Measurements from ENCODE around the gene SRBD1.

GRCh38 chr2:45570671-45571334 lies 40.3 kb downstream of the SRBD1 start:
- TF ChIP-seq CTCF (IDR thresholded peaks at IDR 0.05) (no peak), POLR2A (IDR thresholded peaks at IDR 0.05) (no peak)

Measured in lower leg skin (tissue), 3 donors.